C4-2B (cell line): ENCODE measurements around the gene LANCL3.

ENCODE experiments used
- H3K27ac ChIP-seq: fragments of 450-650 bp; 2 replicates; pipeline ENCODE4 v1.5.1; 2017
- CTCF ChIP-seq: fragments of 450-650 bp; conservative IDR thresholded peaks from 2 replicates; pipeline ENCODE4 v1.5.1; 2017; ENCODE audit warnings: mild to moderate bottlenecking
- ZFX ChIP-seq: fragments of 450-650 bp; IDR thresholded peaks from 2 replicates; pipeline ENCODE4 v1.6.1; 2017

LANCL3 gene

GRCh38 chrX:37658343-37659030 lies 87.0 kb downstream of the LANCL3 start:
- TF ChIP-seq ZFX = no peak
- no peak for TF ChIP-seq CTCF
- H3K27ac ChIP-seq = no peak overlapping the region

- TF ChIP-seq CTCF (no peak), ZFX (no peak)
- H3K27ac ChIP-seq = no peak overlapping the region
Measured at GRCh38 chrX:37659047-37659446, 87.6 kb downstream of the LANCL3 start.

GRCh38 chrX:37662181-37662580 lies 90.7 kb downstream of the LANCL3 start:
- TF ChIP-seq CTCF (no peak), ZFX (no peak)

GRCh38 chrX:37666516-37666915 lies 95.1 kb downstream of the LANCL3 start:
- no peak for TF ChIP-seq CTCF
- no peak for TF ChIP-seq ZFX
- H3K27ac ChIP-seq = no peak overlapping the region

More at GRCh38 chrX:37662181-37662580, 90.7 kb downstream of the LANCL3 start:
- no peak overlapping the region for H3K27ac ChIP-seq

- H3K27ac ChIP-seq = no peak overlapping the region
Measured at GRCh38 chrX:37667141-37667540, 95.7 kb downstream of the LANCL3 start.

DNA sequence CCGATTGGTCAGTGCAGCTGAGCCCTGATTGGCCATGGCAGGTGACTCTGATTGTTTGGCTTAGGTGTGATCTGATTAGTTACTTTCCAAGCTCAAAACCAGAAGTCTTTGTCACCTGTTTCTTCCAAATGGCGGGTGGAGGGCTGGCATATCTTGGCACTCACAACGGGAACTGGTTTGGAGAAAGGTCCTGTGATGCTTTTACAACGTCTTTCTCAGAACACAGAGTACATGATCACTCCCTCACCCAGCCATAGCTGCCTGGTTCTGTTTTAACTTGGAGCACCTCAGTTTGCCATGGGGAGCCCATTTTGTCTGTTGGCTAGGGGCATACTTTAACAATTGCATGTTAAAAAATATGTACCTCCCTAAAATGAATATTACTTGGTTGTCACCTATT lies 101.1 kb downstream of the LANCL3 start:
- TF ChIP-seq ZFX (no peak), CTCF (no peak)
- no peak overlapping the region for H3K27ac ChIP-seq

More at GRCh38 chrX:37667141-37667540, 95.7 kb downstream of the LANCL3 start:
- TF ChIP-seq ZFX = no peak
- no peak for TF ChIP-seq CTCF

DNA sequence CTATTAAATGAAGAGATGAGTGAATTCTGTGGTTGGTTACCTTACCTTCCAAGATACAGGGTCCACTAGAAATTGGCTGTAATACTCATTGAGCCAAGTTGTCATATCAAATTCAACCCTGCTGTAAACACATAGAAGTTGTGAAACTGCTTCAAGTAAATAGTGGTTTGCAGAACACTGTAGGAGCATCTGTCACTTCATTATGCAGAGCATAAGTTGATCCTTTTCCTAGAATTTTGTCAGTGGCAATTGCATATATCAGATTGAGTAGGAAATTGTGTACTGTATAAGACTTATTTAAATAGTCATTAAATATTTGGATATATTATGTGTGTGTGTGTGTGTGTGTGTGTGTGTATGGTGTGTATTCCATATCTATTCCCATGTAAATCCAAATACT lies 105.3 kb downstream of the LANCL3 start:
- TF ChIP-seq ZFX (no peak), CTCF (no peak)
- H3K27ac ChIP-seq = no peak overlapping the region
